A549 (cell line): ENCODE measurements around the gene COIL. TPM values are rescaled to one million over a fixed set of nuclear protein-coding genes. Genes with fewer than 3 reads are reported as not detected.
"Not testable (repeated sequence)": the region's sequence is repeated elsewhere in the genome, so short reads cannot be mapped to it uniquely, and the experiment has no call there.

ENCODE experiments used
- ATAC-seq, 2 experiments: fragments of 200-7000 bp in 1 of 2; fragments of >200 bp in 1 of 2; cut with Nextera tagmentation in 1 of 2; cut with Tn5 transposase in 1 of 2; 3 replicates each; pipeline versions ENCODE4 v1.8.0 to v1.9.1; 2018 to 2020; ENCODE audit warnings: mild to moderate bottlenecking in 1 of 2, moderate library complexity in 1 of 2
- CTCF ChIA-PET: fragments of 300-600 bp; sonication (Branson Sonifier 250); formaldehyde crosslinking; extraction: SDS; loops from one replicate; lab custom pipeline; 2021; ENCODE audit warnings: antibody characterized with exemption, inconsistent platforms; lab: Yijun Ruan, JAX
- POLR2A ChIA-PET: fragments of 350-600 bp; formaldehyde crosslinking; extraction: SDS; loops from one replicate; lab custom pipeline; 2021; ENCODE audit warnings: antibody characterized with exemption, inconsistent platforms; lab: Yijun Ruan, JAX
- DNase-seq, 2 experiments: peaks; one replicate each; pipeline versions ENCODE4 v3.0.0 to v3.0.0-alpha.2; 2011 to 2016; ENCODE audit warnings: low read depth in 1 of 2, low spot score in 1 of 2
- FAIRE-seq: peaks from 2 replicates; lab custom pipeline; 2011; peaks lifted over from hg19 to GRCh38; lab: Jason Lieb, UNC
- H3K27ac ChIP-seq, 2 experiments: fragments of >200 bp; sonication (Bioruptor Twin); formaldehyde crosslinking; 3 replicates each; pipeline ENCODE4 v1.5.1; 2016 to 2017
- H3K4me1 ChIP-seq: fragments of >200 bp; sonication (Bioruptor Twin); formaldehyde crosslinking; 3 replicates; pipeline ENCODE4 v1.6.1; 2016
- H3K4me2 ChIP-seq: fragments of >200 bp; sonication (Bioruptor Twin); formaldehyde crosslinking; 3 replicates; pipeline ENCODE4 v1.6.1; 2016
- H3K4me3 ChIP-seq: fragments of >200 bp; sonication (Bioruptor Twin); formaldehyde crosslinking; 3 replicates; pipeline ENCODE4 v1.5.1; 2016
- H3K9me3 ChIP-seq: fragments of >200 bp; sonication (Bioruptor Twin); formaldehyde crosslinking; 3 replicates; pipeline ENCODE4 v1.6.1; 2016
- CBX2 ChIP-seq: fragments of 200-600 bp; sonication (generic); IDR thresholded peaks from 2 replicates; pipeline ENCODE4 v1.6.1; 2016; ENCODE audit warnings: low read depth, mild to moderate bottlenecking, borderline replicate concordance
- CBX8 ChIP-seq: fragments of 200-600 bp; sonication (generic); IDR thresholded peaks from 2 replicates; pipeline ENCODE4 v1.6.1; 2016
- EHMT2 ChIP-seq: fragments of 200-600 bp; sonication (generic); IDR thresholded peaks from 2 replicates; pipeline ENCODE4 v1.6.1; 2016; ENCODE audit warnings: antibody characterized with exemption, low read depth, mild to moderate bottlenecking, moderate library complexity
- FOSB ChIP-seq: fragments of 250-450 bp; sonication (Bioruptor Pico); IDR thresholded peaks from 2 replicates; pipeline ENCODE4 v1.5.0; 2020; ENCODE audit warnings: mild to moderate bottlenecking, moderate library complexity
- FOXS1 ChIP-seq: fragments of 250-450 bp; sonication (Bioruptor Pico); IDR thresholded peaks from 2 replicates; pipeline ENCODE4 v1.5.0; 2020; ENCODE audit warnings: mild to moderate bottlenecking, moderate library complexity
- HOXA7 ChIP-seq: fragments of 250-450 bp; sonication (Bioruptor Pico); IDR thresholded peaks from 2 replicates; pipeline ENCODE4 v1.5.0; 2020; ENCODE audit warnings: mild to moderate bottlenecking, moderate library complexity
- HOXB5 ChIP-seq: fragments of 250-450 bp; sonication (Bioruptor Pico); IDR thresholded peaks from 2 replicates; pipeline ENCODE4 v1.5.0; 2020; ENCODE audit warnings: mild to moderate bottlenecking, moderate library complexity
- KDM5A ChIP-seq: fragments of 200-600 bp; sonication (generic); IDR thresholded peaks from 2 replicates; pipeline ENCODE4 v1.6.1; 2016; ENCODE audit warnings: antibody characterized with exemption, mild to moderate bottlenecking
- MAFK ChIP-seq: fragments of 450-650 bp; IDR thresholded peaks from 2 replicates; pipeline ENCODE4 v1.6.1; 2014; ENCODE audit not compliant: partially characterized antibody
- MAX ChIP-seq: IDR thresholded peaks from 2 replicates; pipeline ENCODE4 v1.6.1; 2012
- MAZ ChIP-seq: fragments of 150-350 bp; IDR thresholded peaks from 2 replicates; pipeline ENCODE4 v1.6.1; 2014; ENCODE audit warnings: antibody characterized with exemption, low read depth, low read length, borderline replicate concordance
- MYC ChIP-seq: IDR thresholded peaks from 2 replicates; pipeline ENCODE4 v1.6.1; 2012; ENCODE audit warnings: mild to moderate bottlenecking, inconsistent platforms, low read length, improper control_type of control experiment, borderline replicate concordance
- NFE2L2 ChIP-seq: fragments of 150-350 bp; conservative IDR thresholded peaks from 2 replicates; pipeline ENCODE4 v1.6.1; 2014; ENCODE audit warnings: low read length
- NPAS2 ChIP-seq: fragments of 250-450 bp; sonication (Bioruptor Pico); IDR thresholded peaks from 2 replicates; pipeline ENCODE4 v1.8.0; 2022; ENCODE audit warnings: mild to moderate bottlenecking, moderate library complexity, borderline replicate concordance
- RARB ChIP-seq: fragments of 250-450 bp; sonication (Bioruptor Pico); IDR thresholded peaks from 2 replicates; pipeline ENCODE4 v1.8.0; 2021; ENCODE audit warnings: mild to moderate bottlenecking, moderate library complexity
- RNF2 ChIP-seq: fragments of 200-600 bp; sonication (generic); IDR thresholded peaks from 2 replicates; pipeline ENCODE4 v1.6.1; 2016; ENCODE audit warnings: low read depth, mild to moderate bottlenecking, antibody characterized with exemption, moderate library complexity, borderline replicate concordance
- SMC3 ChIP-seq: fragments of >200 bp; sonication (Bioruptor Twin); formaldehyde crosslinking; IDR thresholded peaks from 3 replicates; pipeline ENCODE4 v1.6.1; 2018; ENCODE audit warnings: inconsistent platforms
- TP53 ChIP-seq: fragments of 250-450 bp; sonication (Bioruptor Pico); IDR thresholded peaks from 2 replicates; pipeline ENCODE4 v1.5.0; 2021; ENCODE audit warnings: mild to moderate bottlenecking, moderate library complexity
- ZNF302 ChIP-seq: fragments of 250-450 bp; sonication (Bioruptor Pico); IDR thresholded peaks from 2 replicates; pipeline ENCODE4 v1.9.0; 2021; ENCODE audit warnings: inconsistent platforms, mild to moderate bottlenecking, moderate library complexity
- ZSCAN20 ChIP-seq: fragments of 250-450 bp; sonication (Bioruptor Pico); IDR thresholded peaks from 2 replicates; pipeline ENCODE4 v1.8.0; 2022; ENCODE audit warnings: mild to moderate bottlenecking, moderate library complexity
- WGBS: methylation state at CpG from one replicate; pipeline ENCODE4 v1.1.6; 2017; ENCODE audit errors: missing lambda C conversion rate; 5-methylcytosine and 5-hydroxymethylcytosine counted together
- polyA plus RNA-seq, 4 experiments: library from polyadenylated mRNA; depleted of rRNA in 3 of 4; stranded (reverse); fragments of >200 nt; fragmentation: RNase III in 1 of 4; extraction: RNeasy Plus Mini Kit Qiagen cat#74134 plus additional on column Dnase treatment in 1 of 4; gene quantifications; 2 replicates in 3 of 4; 3 replicates in 1 of 4; pipeline ENCODE4 v1.2.3, GENCODE V29; 2011 to 2017
- TF ChIP-seq, protein P1 (sequence below): fragments of 250-450 bp; sonication (Bioruptor Pico); IDR thresholded peaks from 2 replicates; pipeline ENCODE4 v1.5.0; 2020; ENCODE audit warnings: low read depth, mild to moderate bottlenecking, moderate library complexity
- TF ChIP-seq, protein P2 (sequence below): IDR thresholded peaks from 2 replicates; pipeline ENCODE4 v1.6.1; 2012; ENCODE audit warnings: low read depth, borderline replicate concordance

The COIL gene
- polyA plus RNA-seq, 2 of the 4 experiments (the other 2 are of a cell fraction): 16.9 to 20.3 TPM

DNA sequence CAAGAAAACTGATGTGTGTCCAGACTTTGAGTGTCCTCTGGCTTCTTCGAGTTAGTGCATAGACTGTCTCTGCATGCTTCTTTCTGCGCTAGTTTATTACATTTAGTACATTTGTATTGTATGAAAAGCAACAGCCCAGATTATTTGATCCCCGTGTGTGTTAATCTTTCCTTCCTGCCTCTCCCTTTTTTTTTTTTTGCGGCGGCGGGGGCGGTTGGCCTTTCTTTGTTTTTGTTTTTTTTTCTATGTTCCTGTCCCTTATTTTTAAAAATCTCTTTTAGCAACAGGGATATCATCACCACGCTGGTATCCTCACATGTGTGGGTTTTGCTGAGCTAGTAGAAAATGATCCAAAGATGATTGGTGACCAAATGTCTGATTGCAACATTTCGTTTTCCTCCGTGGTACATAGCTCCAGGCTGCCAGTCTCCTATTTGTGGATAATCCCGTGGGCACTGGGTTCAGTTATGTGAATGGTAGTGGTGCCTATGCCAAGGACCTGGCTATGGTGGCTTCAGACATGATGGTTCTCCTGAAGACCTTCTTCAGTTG, 26.5 kb upstream of the COIL start:
- no peak overlapping the region for H3K4me3 ChIP-seq
- ChIA-PET CTCF (interaction anchor here (1.2 kb wide), 1 partner anchor 8 kb away, joined by 3 read pairs; no protein-coding TSS in a partner anchor), POLR2A (no interaction called here)
- no peak for FAIRE-seq
- no peak for DNase-seq
- no peak overlapping the region for H3K4me2 ChIP-seq
- H3K4me1 ChIP-seq: no peaks in the 10 kb centered on the region
- no peak for TF ChIP-seq MAZ
- peak; percentile 65 for TF ChIP-seq MAFK
- no peak for ATAC-seq
- 89% methylated on average over 11 of the region's 11 CpGs for WGBS
- no peaks in the 10 kb centered on the region for H3K9me3 ChIP-seq
- H3K27ac ChIP-seq: no peak overlapping the region

DNA sequence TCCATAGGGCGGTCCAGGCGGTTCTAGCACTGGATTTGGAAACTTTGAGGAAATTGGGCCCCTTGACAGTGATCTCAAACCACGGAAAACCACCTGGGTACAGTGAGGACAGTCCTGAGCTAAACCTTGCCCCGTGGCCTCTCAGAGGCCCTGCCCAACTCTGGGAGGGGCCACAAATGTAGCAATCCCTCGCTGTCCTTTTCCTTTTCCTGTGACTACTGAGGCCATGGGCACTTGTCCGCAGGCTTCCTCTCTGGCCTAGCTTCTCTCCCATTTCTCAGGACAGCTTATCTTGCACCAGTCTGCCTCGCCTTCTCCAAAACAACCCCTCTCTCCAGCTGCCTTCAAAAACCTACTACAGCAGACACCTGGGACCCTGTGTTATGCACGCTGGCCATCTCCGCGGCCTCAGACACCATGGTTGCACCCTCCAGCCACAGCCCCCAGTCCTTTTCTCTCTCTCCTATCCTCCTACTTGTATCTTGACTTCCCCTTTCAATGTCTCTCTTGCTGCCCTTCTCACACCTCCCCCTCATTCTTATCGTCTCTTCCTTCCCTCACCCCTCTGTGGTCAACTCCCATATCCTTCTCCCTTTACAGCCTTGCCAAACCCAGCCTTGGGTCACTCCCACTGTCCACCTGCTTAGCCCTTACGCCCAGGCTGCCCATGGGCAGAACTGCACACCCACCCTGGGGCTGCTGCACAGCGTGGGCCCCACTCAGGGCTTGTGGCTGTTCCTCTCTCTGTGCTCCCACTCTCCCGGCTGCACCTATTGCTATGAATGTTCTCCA, 24.7 kb upstream of the COIL start:
- 86% methylated on average over 14 of the region's 14 CpGs for WGBS
- Histone ChIP-seq H3K4me2 (no peak overlapping the region), H3K4me1 (no peaks in the 10 kb centered on the region), H3K27ac (no peak overlapping the region), H3K9me3 (no peaks in the 10 kb centered on the region), H3K4me3 (no peak overlapping the region)
- ChIA-PET CTCF (interaction anchor here (1.1 to 1.7 kb wide), 3 partner anchors 10 to 89 kb away, joined by 3 to 7 read pairs (median 5); no protein-coding TSS in a partner anchor), POLR2A (no interaction called here)
- DNase-seq: no peak
- no peak for FAIRE-seq
- TF ChIP-seq MAX (no peak), HOXA7 (CRISPR knock-in tag) (no peak), SMC3 (no peak), CBX2 (no peak), RNF2 (no peak)
- TF ChIP-seq, protein P1, sequence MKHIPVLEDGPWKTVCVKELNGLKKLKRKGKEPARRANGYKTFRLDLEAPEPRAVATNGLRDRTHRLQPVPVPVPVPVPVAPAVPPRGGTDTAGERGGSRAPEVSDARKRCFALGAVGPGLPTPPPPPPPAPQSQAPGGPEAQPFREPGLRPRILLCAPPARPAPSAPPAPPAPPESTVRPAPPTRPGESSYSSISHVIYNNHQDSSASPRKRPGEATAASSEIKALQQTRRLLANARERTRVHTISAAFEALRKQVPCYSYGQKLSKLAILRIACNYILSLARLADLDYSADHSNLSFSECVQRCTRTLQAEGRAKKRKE: no peak
- ATAC-seq: no peak

- no peak overlapping the region for H3K4me2 ChIP-seq
- no peak overlapping the region for H3K27ac ChIP-seq
- H3K9me3 ChIP-seq: no peaks in the 10 kb centered on the region
- FAIRE-seq (no peak), ATAC-seq (no peak), DNase-seq (no peak)
- ChIA-PET POLR2A (no interaction called here), CTCF (interaction anchor here (0.6 to 1.6 kb wide), 2 partner anchors 10 to 361 kb away, joined by 3 to 4 read pairs; no protein-coding TSS in a partner anchor)
- peaks cover 7% of the 10 kb centered on the region; the same call in 1 of the 3 replicates for H3K4me1 ChIP-seq
- H3K4me3 ChIP-seq: no peak overlapping the region
- 57% methylated on average over 3 of the region's 3 CpGs for WGBS
- TF ChIP-seq NPAS2 (CRISPR knock-in tag) (no peak), FOXS1 (no peak), CBX8 (no peak), NFE2L2 (no peak)
- TF ChIP-seq, protein P2, sequence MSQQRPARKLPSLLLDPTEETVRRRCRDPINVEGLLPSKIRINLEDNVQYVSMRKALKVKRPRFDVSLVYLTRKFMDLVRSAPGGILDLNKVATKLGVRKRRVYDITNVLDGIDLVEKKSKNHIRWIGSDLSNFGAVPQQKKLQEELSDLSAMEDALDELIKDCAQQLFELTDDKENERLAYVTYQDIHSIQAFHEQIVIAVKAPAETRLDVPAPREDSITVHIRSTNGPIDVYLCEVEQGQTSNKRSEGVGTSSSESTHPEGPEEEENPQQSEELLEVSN: no peak
- TF ChIP-seq, protein P1: no peak
Measured at GRCh38 chr17:56983366-56983765, 22.5 kb upstream of the COIL start.

DNA sequence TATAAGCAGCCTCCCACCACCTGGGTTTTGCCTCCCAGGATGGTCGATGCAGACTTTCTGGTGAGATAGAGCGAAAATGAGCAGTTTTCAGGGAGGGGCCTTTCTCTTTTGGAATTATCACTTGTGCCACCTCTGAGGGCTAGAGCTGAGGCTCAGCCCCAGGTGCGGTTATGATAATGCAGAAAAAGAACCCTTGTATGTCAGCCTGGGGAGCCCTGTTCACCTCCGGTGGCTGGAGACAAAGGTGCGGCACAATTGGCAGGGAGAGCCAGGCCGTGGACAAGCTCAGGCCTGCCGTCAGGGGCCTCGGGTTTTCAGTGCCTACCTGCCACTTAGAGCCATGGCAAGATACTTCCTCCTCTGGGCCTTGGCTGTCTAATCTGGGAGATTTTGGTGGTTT, 21.5 kb upstream of the COIL start:
- Histone ChIP-seq H3K4me2 (no peak overlapping the region), H3K4me3 (no peak overlapping the region), H3K4me1 (peaks cover 7% of the 10 kb centered on the region; the same call in 1 of the 3 replicates), H3K9me3 (no peaks in the 10 kb centered on the region), H3K27ac (no peak overlapping the region)
- ChIA-PET CTCF (interaction anchor here (0.8 to 1.5 kb wide), 4 partner anchors 16 to 87 kb away, joined by 3 to 6 read pairs (median 4); partner anchors contain the start of gene COIL), POLR2A (no interaction called here)
- ATAC-seq (no peak), DNase-seq (no peak), FAIRE-seq (no peak)
- TF ChIP-seq MYC: no peak
- no peak for TF ChIP-seq FOSB
- TF ChIP-seq EHMT2: no peak
- TF ChIP-seq NFE2L2: no peak
- no peak for TF ChIP-seq KDM5A
- no peak for TF ChIP-seq HOXB5 (CRISPR knock-in tag)
- no peak for TF ChIP-seq FOXS1
- no peak for TF ChIP-seq ZNF302 (CRISPR knock-in tag)
- TF ChIP-seq RARB (CRISPR knock-in tag): no peak
- TF ChIP-seq TP53 (CRISPR knock-in tag): no peak
- TF ChIP-seq SMC3: no peak
- no peak for TF ChIP-seq ZSCAN20 (CRISPR knock-in tag)
- 86% methylated on average over 8 of the region's 8 CpGs for WGBS

DNA sequence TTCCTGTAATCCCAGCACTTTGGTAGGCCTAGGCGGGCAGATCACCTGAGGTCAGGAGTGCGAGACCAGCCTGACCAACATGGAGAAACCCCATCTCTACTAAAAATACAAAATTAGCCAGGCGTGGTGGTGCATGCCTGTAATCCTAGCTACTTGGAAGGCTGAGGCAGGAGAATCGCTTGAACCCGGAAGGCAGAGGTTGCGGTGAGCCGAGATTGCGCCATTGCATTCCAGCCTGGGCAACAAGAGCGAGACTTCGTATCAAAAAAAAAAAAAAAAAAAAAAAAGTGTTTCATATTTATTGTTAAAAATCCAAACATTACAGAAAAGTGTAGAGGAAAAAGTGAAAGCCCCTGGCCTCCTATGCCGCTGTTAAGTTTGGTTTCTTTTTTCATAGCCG, 19.7 kb upstream of the COIL start:
- CTCF ChIA-PET, POLR2A ChIA-PET: not testable (repeated sequence)
- 90% methylated on average over 12 of the region's 12 CpGs for WGBS

More for the DNA sequence above, 19.7 kb upstream of the COIL start:
- H3K27ac ChIP-seq, H3K9me3 ChIP-seq, DNase-seq, FAIRE-seq, ATAC-seq, H3K4me3 ChIP-seq, H3K4me2 ChIP-seq: not testable (repeated sequence)
- H3K4me1 ChIP-seq: peaks cover 11% of the 10 kb centered on the region; the same call in 1 of the 3 replicates
